Measurements from ENCODE around the gene KLF17.

DNA sequence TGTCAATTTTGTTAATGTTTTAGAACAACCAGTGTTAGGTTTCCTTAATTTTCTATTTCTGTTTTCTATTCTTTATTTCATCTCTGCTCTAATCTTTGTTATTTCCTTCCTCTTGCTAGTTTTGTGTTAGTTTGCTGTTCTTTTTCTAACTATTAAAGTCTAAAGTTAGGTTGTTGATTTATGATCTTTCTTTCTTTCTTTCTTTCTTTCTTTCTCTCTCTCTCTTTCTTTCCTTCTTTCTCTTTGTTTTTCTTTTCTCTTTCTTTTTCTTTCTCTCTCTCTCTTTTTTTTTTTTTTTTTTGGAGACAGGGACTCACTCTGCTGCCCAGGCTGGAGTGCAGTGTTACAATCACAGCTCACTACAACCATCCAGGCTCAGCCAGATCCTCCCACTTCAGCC, 40.2 kb downstream of the KLF17 start:
- no peak for TF ChIP-seq EZH2phosphoT487 (IDR thresholded peaks at IDR 0.05; ENCODE audit: insufficient read depth, low read depth)
- no peak for TF ChIP-seq EZH2 (IDR thresholded peaks at IDR 0.05; ENCODE audit: insufficient read depth, poor library complexity, severe bottlenecking)
